Jurkat, Clone E6-1 (cell line): Measurements from ENCODE around the gene ADCY2.
A peak's percentile ranks its signal among the peaks of the same experiment; 100 is the strongest.

Experiments
- DNase-seq: peaks from one replicate; pipeline ENCODE4 v3.0.0-alpha.2; 2011; ENCODE audit warnings: low read depth, low spot score
- H3K4me3 ChIP-seq: 2 replicates; pipeline ENCODE4 v1.5.1; 2011; ENCODE audit warnings: mild to moderate bottlenecking, low read length, control low read depth, moderate library complexity

The ADCY2 gene

DNA sequence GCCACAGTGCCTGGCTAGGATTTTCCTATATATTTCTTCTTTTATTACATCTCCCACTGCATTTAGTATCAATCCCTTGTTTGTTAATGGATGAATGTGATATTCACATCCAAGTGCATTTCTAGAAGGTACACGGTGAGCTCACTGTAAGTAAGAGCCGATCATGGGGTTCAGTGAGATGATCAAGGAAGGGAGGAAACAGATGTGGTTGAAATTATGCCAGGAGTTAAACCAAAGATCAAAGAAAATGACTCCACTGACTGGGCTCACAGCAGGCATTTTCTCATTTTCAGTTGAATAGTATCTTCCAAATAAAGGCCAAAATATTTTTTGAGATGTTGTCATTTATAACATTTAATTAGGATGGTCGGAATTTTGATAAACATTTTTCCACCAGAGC is 357.2 kb downstream of the ADCY2 start:
- H3K4me3 ChIP-seq: no peak overlapping the region
- no peak for DNase-seq

- H3K4me3 ChIP-seq: no peak overlapping the region
- no peak for DNase-seq
Observed at GRCh38 chr5:7753596-7753995, 357.7 kb downstream of the ADCY2 start.

- DNase-seq: no peak
- no peak overlapping the region for H3K4me3 ChIP-seq
Observed at GRCh38 chr5:7754490-7754889, 358.6 kb downstream of the ADCY2 start.

- peak; percentile 26 for DNase-seq
- H3K4me3 ChIP-seq: no peak overlapping the region
Observed at GRCh38 chr5:7754997-7755596, 359.2 kb downstream of the ADCY2 start.

- no peak overlapping the region for H3K4me3 ChIP-seq
- no peak for DNase-seq
Observed at GRCh38 chr5:7755958-7756357, 360.0 kb downstream of the ADCY2 start.

DNA sequence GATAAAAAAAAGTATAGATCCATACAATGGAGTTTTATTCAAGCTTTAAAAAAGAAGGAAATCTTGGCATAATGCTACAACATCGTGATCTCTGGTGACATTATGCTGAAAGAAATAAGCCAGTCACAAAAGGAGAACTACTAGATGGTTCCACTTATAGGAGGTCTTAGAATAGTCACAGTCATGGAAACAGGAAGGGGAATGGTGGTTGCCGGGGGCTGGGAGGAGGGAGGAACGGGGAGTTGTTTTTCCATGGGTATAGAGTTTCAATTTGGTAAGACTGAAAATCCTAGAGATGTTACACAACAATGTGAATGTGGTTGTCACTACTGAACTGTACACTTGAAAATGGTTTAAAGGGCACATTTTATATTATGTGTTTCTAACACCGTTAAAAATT is 360.5 kb downstream of the ADCY2 start:
- no peak overlapping the region for H3K4me3 ChIP-seq
- no peak for DNase-seq

GRCh38 chr5:7759257-7759871 is 363.4 kb downstream of the ADCY2 start:
- DNase-seq: no peak
- H3K4me3 ChIP-seq: no peak overlapping the region

DNA sequence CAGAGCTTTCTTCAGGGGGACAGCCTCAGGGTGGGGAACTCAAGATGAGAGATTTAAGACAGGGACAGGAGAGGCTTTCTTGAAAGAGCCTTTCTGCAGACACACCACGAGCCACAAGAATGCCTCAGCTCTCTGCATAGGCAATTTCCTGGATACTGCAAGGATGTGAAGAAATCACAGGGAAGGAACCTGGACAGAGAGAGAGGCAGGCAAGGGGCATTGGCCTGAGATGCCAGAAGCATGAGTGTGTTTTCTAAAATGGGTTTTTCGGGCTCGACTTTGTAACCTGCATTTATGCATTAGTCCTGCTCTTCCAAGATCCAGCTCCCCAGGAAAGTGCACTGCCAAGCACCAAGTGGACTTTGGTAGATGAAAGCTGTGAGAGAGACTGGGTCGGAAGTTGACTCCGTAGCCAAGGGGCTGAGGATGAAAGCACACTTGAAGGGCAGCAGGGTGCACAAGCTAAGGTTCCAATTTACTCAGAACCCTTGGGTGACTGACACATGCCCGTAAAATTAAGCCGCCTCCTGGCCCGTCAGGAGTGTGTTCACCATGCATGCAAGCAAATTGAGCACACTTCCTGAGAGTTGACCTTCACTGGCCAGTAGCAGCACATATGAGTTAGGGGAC is 364.1 kb downstream of the ADCY2 start:
- H3K4me3 ChIP-seq: no peak overlapping the region
- DNase-seq: no peak

DNA sequence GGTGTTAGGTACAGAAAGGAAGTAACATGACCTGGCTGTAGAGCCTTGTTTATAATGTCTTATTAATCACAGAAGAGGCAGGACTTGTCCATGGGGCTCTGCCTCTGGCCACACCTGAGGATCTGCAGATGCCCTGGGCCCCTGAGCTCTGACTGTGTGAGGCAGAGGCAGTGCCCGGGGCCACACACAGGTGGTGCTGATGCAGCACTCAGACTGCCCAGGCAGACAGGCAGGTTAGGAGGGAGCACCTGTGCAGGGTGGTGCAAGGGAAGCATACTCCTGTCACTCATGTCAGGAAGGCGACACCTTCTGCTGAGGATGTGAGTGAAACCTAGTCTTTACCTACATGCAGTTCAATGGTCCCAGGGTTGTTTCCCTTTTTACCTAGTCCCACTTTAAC is 366.3 kb downstream of the ADCY2 start:
- no peak overlapping the region for H3K4me3 ChIP-seq
- DNase-seq: no peak

GRCh38 chr5:7763621-7764072 is 367.7 kb downstream of the ADCY2 start:
- no peak overlapping the region for H3K4me3 ChIP-seq
- DNase-seq: no peak

GRCh38 chr5:7764452-7764851 is 368.5 kb downstream of the ADCY2 start:
- DNase-seq: no peak
- H3K4me3 ChIP-seq: no peak overlapping the region

DNA sequence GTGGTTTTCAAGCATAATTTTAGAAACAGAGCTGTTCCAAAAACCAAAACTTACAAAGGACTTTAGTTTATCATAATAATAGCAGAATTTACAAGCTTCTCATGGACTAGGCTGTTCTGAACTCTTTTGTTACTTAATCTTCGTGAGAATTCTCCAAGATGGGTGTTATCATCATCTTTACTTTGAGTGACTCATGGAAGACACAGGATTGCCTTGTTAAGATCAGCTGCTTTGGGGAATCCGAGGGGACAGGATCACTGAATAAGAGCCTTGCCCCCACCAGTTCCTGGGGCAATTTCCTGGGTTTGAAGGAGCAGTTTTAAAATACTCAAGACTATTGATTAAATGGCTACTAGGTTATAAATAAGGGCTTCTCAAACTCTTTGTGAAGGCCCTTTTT is 374.5 kb downstream of the ADCY2 start:
- no peak overlapping the region for H3K4me3 ChIP-seq
- DNase-seq: no peak

GRCh38 chr5:7772141-7772540 is 376.2 kb downstream of the ADCY2 start:
- DNase-seq: no peak
- no peak overlapping the region for H3K4me3 ChIP-seq

- no peak overlapping the region for H3K4me3 ChIP-seq
- no peak for DNase-seq
Observed at GRCh38 chr5:7773178-7773577, 377.2 kb downstream of the ADCY2 start.

GRCh38 chr5:7776442-7776841 is 380.5 kb downstream of the ADCY2 start:
- H3K4me3 ChIP-seq: no peak overlapping the region
- DNase-seq: no peak

DNA sequence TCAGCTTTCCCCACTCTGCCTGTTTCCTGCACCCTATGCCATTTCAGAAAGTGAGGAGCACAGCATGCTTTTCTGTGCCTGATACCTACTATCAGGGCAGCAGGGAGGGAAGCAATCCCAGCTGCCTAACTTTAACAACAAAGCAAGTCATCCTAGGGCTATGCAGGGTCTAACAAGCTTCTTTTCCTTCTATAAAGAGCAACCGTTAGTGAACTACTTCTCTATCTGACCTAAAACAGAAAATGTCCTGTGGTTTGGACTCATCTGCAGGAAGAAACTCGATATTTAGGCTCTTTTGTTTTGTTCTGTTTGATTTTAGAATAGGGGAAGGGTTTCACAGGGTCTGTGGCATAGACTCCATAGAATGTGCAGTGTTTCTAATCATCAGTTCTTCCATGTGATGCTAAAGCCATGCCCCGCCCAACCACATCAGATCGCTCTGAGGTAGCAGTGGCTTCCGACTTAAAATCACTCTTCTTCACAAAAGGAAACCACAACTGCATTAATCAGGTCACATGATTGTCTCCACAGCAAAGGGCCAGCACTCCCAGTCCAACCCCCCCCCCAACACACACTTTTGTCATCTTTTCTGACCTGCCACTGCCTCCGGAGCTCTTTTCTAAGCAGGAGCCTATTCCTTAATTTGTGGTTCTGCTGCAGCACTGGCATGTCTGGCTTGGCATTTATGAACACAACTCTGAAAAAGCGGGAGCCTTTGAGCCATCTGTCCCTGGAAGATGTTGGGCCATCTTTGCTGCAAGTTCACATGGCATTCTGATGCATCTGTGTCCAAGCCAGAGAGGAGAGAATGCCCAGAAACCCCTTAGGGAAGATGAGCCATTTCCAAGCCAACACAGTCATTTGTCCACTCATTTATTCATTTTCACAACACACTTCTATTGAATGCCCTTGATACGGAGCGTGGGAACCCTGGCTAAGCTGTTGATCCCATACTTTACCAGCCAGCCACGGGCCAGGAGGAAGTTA is 383.4 kb downstream of the ADCY2 start:
- DNase-seq: peak; percentile 85
- H3K4me3 ChIP-seq: no peak overlapping the region

DNA sequence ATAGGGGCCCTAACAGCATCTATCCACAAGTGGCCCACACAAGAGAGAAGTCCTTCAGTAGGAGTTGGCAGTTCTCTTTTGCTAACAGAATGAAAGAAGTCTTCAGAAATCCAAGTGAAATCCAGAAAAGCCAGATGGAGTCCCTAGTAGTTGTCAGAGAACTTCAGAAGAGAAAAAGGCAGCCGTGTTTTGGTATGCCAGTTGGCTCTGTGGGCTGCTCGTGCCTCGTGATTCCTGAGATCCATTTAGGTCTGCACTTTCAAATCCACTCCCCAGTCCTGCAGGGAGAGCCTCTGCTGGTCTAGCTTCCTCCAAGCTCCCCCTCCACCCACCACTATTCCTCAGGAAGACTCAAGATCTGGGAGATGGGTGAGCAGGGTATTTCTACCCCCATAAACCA is 386.0 kb downstream of the ADCY2 start:
- H3K4me3 ChIP-seq: no peak overlapping the region
- DNase-seq: no peak

DNA sequence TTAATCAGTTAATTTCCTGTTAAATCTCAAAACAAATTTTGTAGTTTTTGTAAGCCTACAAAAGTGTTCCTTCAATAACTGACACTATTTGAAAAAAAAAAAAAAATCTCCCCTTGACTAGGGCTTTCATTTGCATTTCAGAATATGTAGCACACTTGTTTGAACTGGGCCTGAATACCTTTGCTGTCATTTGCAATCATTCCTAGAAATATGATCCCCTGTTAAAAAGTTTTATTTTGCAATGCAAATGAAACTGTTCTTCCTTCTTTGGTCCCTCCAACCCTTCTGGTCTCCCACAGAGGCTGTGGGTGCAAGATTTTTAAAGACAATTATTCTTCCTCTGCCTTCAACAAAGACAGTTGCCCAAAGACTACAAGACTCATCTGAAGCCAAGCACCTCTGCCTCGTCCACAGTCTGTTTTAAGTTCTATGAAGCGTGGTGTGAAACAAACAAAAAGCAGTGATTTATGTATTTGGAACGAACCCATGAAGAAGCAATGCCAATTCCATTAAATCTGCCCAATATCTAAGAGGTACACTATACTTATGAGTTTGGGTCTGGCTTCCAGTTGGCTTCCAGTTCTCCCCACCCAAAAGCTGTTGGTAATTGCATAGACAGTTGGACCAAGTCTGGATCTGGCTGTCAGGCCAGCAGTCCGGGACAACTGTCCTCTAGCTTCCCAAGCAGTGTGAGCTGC is 388.9 kb downstream of the ADCY2 start:
- no peak for DNase-seq
- H3K4me3 ChIP-seq: no peak overlapping the region

GRCh38 chr5:7787770-7788169 is 391.8 kb downstream of the ADCY2 start:
- H3K4me3 ChIP-seq: no peak overlapping the region
- DNase-seq: no peak
